ENCODE results near the gene EIF4E1B. TPM values are rescaled to one million over a fixed set of nuclear protein-coding genes. Genes with fewer than 3 reads are reported as not detected.

Gene EIF4E1B
- total RNA-seq, 4 donors from 2014 or later = not detected

DNA sequence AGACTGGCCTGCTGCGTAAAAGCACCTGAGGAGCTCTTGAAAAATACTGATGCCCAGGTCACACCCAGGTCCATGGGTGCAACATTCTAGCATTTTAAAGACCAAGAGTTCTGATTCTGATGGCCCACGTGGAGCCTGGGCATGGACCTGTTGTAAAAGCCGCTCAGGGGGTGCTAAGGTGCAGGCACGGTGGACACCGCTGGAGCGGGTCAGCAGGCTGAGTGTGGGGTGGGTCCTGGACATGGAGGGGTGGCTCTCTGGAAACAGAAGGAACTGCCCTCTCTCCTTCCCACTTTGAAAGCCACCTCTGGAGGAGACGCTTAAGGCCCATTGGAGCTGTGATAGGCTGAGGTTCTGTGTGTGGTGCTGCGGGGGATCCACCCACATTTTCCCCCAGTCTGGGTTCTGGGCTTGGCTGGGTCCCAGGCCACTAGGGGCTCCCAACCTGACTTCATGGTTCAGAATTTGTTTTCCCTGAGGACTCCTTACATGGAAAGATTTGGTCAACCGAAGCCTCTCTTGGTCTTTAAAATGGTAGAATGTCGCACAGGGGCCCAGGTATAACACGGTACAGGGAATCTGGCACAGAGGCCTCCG, 37.1 kb upstream of the EIF4E1B start:
- Histone ChIP-seq H3K4me1 (peaks cover 0 to 14% (median 3%) of the 10 kb centered on the region in 3 donors), H3K27ac (no peak overlapping the region), H3K36me3 (no peaks in the 10 kb centered on the region), H3K4me3 (no peak overlapping the region), H3K27me3 (peaks cover 55% of the 10 kb centered on the region), H3K9me3 (no peaks in the 10 kb centered on the region)
- TF ChIP-seq, protein P1, sequence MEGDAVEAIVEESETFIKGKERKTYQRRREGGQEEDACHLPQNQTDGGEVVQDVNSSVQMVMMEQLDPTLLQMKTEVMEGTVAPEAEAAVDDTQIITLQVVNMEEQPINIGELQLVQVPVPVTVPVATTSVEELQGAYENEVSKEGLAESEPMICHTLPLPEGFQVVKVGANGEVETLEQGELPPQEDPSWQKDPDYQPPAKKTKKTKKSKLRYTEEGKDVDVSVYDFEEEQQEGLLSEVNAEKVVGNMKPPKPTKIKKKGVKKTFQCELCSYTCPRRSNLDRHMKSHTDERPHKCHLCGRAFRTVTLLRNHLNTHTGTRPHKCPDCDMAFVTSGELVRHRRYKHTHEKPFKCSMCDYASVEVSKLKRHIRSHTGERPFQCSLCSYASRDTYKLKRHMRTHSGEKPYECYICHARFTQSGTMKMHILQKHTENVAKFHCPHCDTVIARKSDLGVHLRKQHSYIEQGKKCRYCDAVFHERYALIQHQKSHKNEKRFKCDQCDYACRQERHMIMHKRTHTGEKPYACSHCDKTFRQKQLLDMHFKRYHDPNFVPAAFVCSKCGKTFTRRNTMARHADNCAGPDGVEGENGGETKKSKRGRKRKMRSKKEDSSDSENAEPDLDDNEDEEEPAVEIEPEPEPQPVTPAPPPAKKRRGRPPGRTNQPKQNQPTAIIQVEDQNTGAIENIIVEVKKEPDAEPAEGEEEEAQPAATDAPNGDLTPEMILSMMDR (IDR thresholded peaks at IDR 0.05) = no peak
- TF ChIP-seq POLR2AphosphoS5 (IDR thresholded peaks at IDR 0.05) = no peak
- TF ChIP-seq POLR2A (IDR thresholded peaks at IDR 0.05) = no peak
- no peak for TF ChIP-seq EP300 (IDR thresholded peaks at IDR 0.05)
- 80 to 100% methylated on average over 1 of the region's 12 CpGs for WGBS, 2 donors (ENCODE audit: low coverage in 1 of 2)
- ATAC-seq = no peak

DNA sequence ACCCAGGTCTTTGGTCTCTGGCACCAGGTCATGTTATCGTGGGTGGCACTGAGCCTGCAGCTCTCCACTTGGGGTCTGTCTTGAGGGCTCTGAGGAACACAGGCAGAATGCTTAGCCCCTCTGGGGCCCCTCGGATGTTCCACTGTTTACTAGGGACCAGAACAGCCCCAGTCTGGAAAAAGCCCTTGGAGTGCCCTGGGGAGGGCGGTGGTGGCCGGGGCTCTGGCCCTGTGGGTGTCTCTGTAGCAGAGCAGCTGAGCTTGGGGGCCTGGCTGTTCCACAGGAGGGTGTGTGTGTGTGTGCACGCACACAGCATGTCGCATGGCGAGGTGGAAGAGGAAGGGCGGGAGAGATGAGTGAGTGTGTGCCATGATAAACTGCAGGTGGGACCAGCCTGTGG, 35.9 kb upstream of the EIF4E1B start:
- WGBS, 2 donors (ENCODE audit: low coverage in 1 of 2) = 90 to 96% methylated on average over 2 to 4 of the region's 8 CpGs
- H3K36me3 ChIP-seq = no peaks in the 10 kb centered on the region
- H3K9me3 ChIP-seq = no peaks in the 10 kb centered on the region
- H3K27me3 ChIP-seq = peaks cover 57% of the 10 kb centered on the region
- no peak overlapping the region for H3K27ac ChIP-seq
- H3K4me3 ChIP-seq = no peak overlapping the region
- TF ChIP-seq POLR2A (IDR thresholded peaks at IDR 0.05) (no peak), POLR2AphosphoS5 (IDR thresholded peaks at IDR 0.05) (no peak), EP300 (IDR thresholded peaks at IDR 0.05) (no peak)
- TF ChIP-seq, protein P1 (IDR thresholded peaks at IDR 0.05) = no peak
- ATAC-seq = no peak
- H3K4me1 ChIP-seq = peaks cover 0 to 14% (median 3%) of the 10 kb centered on the region in 3 donors

DNA sequence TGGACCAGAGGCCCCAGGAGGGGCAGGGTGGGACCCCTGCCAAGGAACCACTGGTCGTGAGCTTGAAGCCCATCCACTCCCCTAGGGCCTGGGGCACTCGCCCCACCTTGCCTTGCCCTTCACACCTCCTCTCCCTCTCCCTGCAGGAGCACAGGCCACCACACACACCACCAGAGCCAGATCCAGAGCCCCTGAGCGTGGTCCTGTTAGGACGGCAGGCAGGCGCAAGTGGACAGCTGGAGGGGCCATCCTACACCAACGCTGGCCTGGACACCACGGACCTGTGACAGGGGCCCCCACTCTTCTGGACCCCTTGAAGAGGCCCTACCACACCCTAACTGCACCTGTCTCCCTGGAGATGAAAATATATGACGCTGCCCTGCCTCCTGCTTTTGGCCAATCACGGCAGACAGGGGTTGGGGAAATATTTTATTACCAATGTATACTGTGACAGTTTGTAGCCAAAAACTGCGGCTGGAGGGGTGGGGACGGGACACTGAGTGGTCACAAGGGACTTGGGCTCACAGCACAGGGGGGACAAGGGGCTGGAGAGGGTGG, 35.0 kb upstream of the EIF4E1B start:
- Histone ChIP-seq H3K27me3 (peaks cover 63% of the 10 kb centered on the region), H3K4me1 (peaks cover 0 to 14% (median 3%) of the 10 kb centered on the region in 3 donors), H3K27ac (no peak overlapping the region), H3K36me3 (no peaks in the 10 kb centered on the region), H3K4me3 (no peak overlapping the region), H3K9me3 (no peaks in the 10 kb centered on the region)
- no peak for TF ChIP-seq POLR2A (IDR thresholded peaks at IDR 0.05)
- WGBS, 2 donors (ENCODE audit: low coverage in 1 of 2) = no CpG with 5 or more reads among the region's 11 CpGs
- ATAC-seq = no peak

DNA sequence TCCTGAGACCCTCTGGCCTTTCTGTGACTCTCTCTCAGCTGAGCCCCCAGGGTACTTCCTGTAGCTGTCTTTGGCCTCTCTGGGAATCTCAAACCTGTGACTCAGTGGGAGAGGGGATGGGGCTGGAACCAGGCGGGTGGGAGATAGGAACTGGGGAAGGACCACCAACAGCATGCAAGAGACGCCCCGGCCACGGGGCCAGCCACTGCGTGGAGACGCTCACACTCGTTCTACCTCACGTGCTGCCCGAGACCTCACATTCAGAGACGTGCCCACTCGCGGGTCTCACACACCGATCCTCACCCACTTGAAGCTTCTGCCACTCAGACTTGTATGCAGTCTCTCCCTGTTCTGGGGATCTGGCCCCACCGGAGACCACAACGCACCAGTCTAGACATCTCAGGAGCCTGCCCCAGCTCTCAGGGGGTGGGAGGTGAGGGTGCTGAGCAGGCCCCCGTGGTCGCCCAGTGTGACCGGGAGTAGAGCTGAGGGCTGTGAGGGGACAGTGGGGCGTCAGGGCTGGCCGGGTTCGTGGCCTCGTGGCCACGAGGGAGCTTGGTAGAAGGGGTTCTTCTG, 34.3 kb upstream of the EIF4E1B start:
- no peak for ATAC-seq
- TF ChIP-seq, protein P1 (IDR thresholded peaks at IDR 0.05) = no peak
- TF ChIP-seq POLR2AphosphoS5 (IDR thresholded peaks at IDR 0.05) (no peak), EP300 (IDR thresholded peaks at IDR 0.05) (no peak), POLR2A (IDR thresholded peaks at IDR 0.05) (no peak)
- H3K36me3 ChIP-seq = no peaks in the 10 kb centered on the region
- peaks cover 0 to 14% (median 3%) of the 10 kb centered on the region in 3 donors for H3K4me1 ChIP-seq
- peaks cover 63% of the 10 kb centered on the region for H3K27me3 ChIP-seq
- H3K27ac ChIP-seq = no peak overlapping the region
- peak overlapping the region in 1 of 2 donors; percentile 48 for H3K4me3 ChIP-seq
- no peaks in the 10 kb centered on the region for H3K9me3 ChIP-seq
- WGBS, 2 donors (ENCODE audit: low coverage in 1 of 2) = 72% methylated on average over 6 of the region's 23 CpGs; no CpG with 5 or more reads in 1 of the 2 donors

DNA sequence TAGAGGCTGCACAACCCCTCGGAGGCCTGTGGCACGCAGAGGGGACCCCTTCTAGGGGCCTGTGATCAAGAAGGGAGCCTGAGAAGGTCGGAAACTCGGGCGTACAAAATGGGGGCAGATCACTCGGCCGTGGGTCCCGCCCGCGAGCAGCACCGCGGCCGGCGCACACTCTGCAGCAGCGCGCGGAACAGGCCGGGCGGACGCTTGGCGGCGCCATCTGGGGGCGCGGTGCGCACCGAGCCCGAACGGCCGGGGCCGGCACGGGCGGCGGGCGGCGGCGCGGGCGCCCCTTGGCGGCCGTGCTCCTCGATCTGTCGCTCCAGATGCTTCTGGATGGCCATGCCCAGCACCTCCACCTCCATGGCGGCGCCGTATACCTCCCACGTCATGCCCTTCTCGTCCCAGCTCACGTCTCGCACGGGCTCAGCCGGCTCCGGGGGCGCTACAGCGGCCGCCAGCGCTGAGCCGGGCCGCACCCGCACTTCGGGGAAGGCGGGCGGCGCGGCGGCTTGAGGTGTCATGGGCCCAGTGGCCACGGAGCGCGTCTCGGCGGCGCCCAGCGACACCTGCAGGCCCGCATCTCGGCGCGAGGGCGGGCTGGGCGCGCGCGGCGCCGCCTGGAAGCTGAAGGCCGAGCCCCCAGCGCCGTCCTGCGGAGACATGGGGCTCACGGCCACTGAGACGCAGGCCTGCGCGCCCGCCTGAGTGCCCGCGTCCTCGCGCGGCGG, 33.6 kb upstream of the EIF4E1B start:
- peak; percentile 65 for ATAC-seq

More for the DNA sequence above, 33.6 kb upstream of the EIF4E1B start:
- Histone ChIP-seq H3K27ac (peak overlapping the region in 1 of 4 donors; percentile 7), H3K9me3 (no peaks in the 10 kb centered on the region), H3K4me1 (peaks cover 0 to 14% (median 3%) of the 10 kb centered on the region in 3 donors), H3K4me3 (peak overlapping the region in 1 of 2 donors; percentile 48), H3K36me3 (no peaks in the 10 kb centered on the region), H3K27me3 (peaks cover 63% of the 10 kb centered on the region)
- 33% methylated on average over 1 of the region's 98 CpGs; no CpG with 5 or more reads in 1 of the 2 donors for WGBS, 2 donors (ENCODE audit: low coverage in 1 of 2)
- TF ChIP-seq POLR2AphosphoS5 (IDR thresholded peaks at IDR 0.05) = no peak
- TF ChIP-seq POLR2A (IDR thresholded peaks at IDR 0.05) = no peak
- TF ChIP-seq, protein P1 (IDR thresholded peaks at IDR 0.05) = peak in 3 of 4 experiments; percentile 9 to 38 (median 23)
- no peak for TF ChIP-seq EP300 (IDR thresholded peaks at IDR 0.05)
